HL-60 (cell line): Measurements from ENCODE around the gene ZNF521.

ENCODE experiments used
- DNase-seq, 2 experiments: peaks; one replicate each; pipeline ENCODE4 v3.0.0-alpha.2; 2010 to 2020; ENCODE audit warnings: low read depth in 1 of 2, low spot score in 1 of 2
- H3K27ac ChIP-seq: fragments of 250-450 bp; sonication (Bioruptor Pico); replicated peaks from 2 replicates; pipeline ENCODE4 v1.5.1; 2020; ENCODE audit warnings: mild to moderate bottlenecking, moderate library complexity
- H3K27me3 ChIP-seq: fragments of 250-450 bp; sonication (Bioruptor Pico); 2 replicates; pipeline ENCODE4 v1.5.1; 2021; ENCODE audit warnings: mild to moderate bottlenecking, moderate library complexity; ENCODE audit not compliant: insufficient read depth, poor library complexity, severe bottlenecking
- H3K4me3 ChIP-seq: replicated peaks from 2 replicates; pipeline ENCODE4 v1.5.1; 2011; ENCODE audit warnings: mild to moderate bottlenecking, control low read depth, low read length; ENCODE audit not compliant: insufficient read depth
- CTCF ChIP-seq: IDR thresholded peaks from one replicate; pipeline ENCODE4 v1.5.1; 2011; ENCODE audit warnings: low read length, control low read depth, inconsistent platforms; ENCODE audit not compliant: insufficient read depth
- GABPA ChIP-seq: IDR thresholded peaks from 2 replicates; pipeline ENCODE4 v1.6.1; 2012; ENCODE audit warnings: low read depth
- POLR2AphosphoS5 ChIP-seq: IDR thresholded peaks from 2 replicates; pipeline ENCODE4 v1.6.1; 2012; ENCODE audit warnings: low read depth
- REST ChIP-seq: IDR thresholded peaks from 2 replicates; pipeline ENCODE4 v1.6.1; 2012; ENCODE audit warnings: low read depth; ENCODE audit not compliant: insufficient replicate concordance
- SPI1 ChIP-seq: IDR thresholded peaks from 2 replicates; pipeline ENCODE4 v1.6.1; 2012; ENCODE audit warnings: low read depth, mild to moderate bottlenecking, borderline replicate concordance

The ZNF521 gene

DNA sequence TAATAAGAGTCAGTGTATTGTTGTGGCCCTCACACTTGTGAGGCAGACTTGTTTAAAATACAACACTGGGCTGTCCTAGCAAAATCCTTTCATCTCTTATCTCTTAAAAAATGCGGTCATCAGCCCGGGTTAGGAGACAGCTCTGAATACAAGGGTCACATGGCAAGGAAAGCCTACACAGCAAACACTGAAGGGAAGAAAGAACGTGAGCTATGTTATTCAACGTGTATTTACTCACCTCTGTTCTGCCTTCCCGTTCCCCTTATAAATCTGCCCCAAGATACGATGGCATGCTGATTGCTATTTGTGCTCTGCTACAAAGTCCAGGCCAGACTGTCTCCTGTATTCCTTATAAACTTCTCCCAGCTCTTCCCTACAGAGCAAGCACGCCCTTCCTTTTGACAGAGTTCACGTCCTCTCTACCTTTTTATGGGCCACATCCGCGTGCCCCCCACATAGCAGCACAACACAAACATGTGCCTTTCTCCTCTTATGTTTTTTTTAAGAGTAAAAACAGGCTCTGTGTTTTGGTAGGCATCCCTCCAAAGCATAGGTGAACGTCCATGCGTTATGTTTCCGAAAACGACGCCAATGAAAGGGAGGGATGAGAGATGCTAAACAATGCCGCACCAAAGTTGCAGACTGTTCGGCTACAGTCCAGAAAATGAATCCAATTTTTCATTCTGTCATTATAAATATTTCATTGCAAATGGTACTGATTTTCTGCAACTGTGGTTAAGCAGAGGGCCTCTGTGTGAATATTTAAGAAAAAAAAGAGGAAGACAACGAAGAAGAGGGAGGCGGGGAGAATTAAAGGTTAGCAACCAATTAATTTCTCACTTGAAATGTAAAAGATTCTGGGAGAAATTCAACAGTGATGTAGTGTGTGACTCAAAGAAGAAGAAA lies 274.7 kb downstream of the ZNF521 start:
- no peak overlapping the region for H3K4me3 ChIP-seq
- no peak for TF ChIP-seq GABPA
- no peak for TF ChIP-seq SPI1
- no peak for TF ChIP-seq REST
- TF ChIP-seq CTCF, result no peak
- TF ChIP-seq POLR2AphosphoS5, result no peak
- H3K27ac ChIP-seq, result no peak overlapping the region
- no peaks in the 10 kb centered on the region for H3K27me3 ChIP-seq
- no peak for DNase-seq

DNA sequence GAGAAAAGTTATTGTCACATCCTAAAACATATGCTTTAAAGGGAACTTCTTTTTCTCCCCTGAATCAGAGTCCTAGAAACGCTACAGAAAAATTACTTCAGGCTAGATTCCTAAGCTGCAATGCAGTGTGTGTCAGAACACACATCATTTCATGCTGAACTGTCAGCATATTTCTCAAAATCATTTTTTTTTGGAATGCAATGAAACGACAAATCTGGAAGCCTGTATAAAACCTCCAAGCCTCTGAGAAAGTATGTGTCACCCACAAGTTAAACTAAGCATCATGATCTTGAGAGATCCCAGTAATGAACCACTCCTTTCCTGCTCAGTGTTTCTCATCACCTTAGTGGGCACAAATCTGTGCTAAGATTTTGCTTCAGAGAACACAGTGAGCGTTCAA lies 276.2 kb downstream of the ZNF521 start:
- Histone ChIP-seq H3K4me3 (no peak overlapping the region), H3K27me3 (no peaks in the 10 kb centered on the region), H3K27ac (no peak overlapping the region)
- TF ChIP-seq POLR2AphosphoS5, result no peak
- TF ChIP-seq CTCF, result no peak
- no peak for TF ChIP-seq GABPA
- no peak for TF ChIP-seq REST
- no peak for TF ChIP-seq SPI1
- DNase-seq, result no peak

GRCh38 chr18:25075331-25075730 lies 276.6 kb downstream of the ZNF521 start:
- no peak for TF ChIP-seq GABPA
- no peak for TF ChIP-seq SPI1
- TF ChIP-seq CTCF, result no peak
- no peak for TF ChIP-seq REST
- no peak for TF ChIP-seq POLR2AphosphoS5
- H3K27ac ChIP-seq, result no peak overlapping the region
- H3K4me3 ChIP-seq, result no peak overlapping the region
- H3K27me3 ChIP-seq, result no peaks in the 10 kb centered on the region
- DNase-seq, result no peak
